Fibroblast of skin of back (primary cell): ENCODE results near the gene DDX54.

Experiments used
- DNase-seq: peaks from one replicate; pipeline ENCODE4 v3.0.0-alpha.2; 2013

Gene DDX54

GRCh38 chr12:113162102-113163029 is 22.9 kb downstream of the DDX54 start:
- peak; percentile 56 for DNase-seq

- DNase-seq, result no peak
These were observed 23.8 kb downstream of the DDX54 start for GRCh38 chr12:113161415-113162016.

GRCh38 chr12:113159937-113160336 is 25.3 kb downstream of the DDX54 start:
- no peak for DNase-seq

- DNase-seq, result no peak
These were observed 26.7 kb downstream of the DDX54 start for GRCh38 chr12:113158439-113159203.

GRCh38 chr12:113157218-113157859 is 27.9 kb downstream of the DDX54 start:
- DNase-seq, result no peak

- DNase-seq, result no peak
These were observed 29.6 kb downstream of the DDX54 start for GRCh38 chr12:113155646-113156045.

- DNase-seq, result no peak
These were observed 30.2 kb downstream of the DDX54 start for GRCh38 chr12:113155060-113155459.

- peak; percentile 15 for DNase-seq
These were observed 30.8 kb downstream of the DDX54 start for GRCh38 chr12:113154351-113154973.

- DNase-seq, result peak; percentile 68
These were observed 32.2 kb downstream of the DDX54 start for GRCh38 chr12:113152835-113153814.

GRCh38 chr12:113152196-113152834 is 33.0 kb downstream of the DDX54 start:
- DNase-seq, result no peak

- no peak for DNase-seq
These were observed 33.6 kb downstream of the DDX54 start for GRCh38 chr12:113151655-113152054.

GRCh38 chr12:113149361-113150150 is 35.7 kb downstream of the DDX54 start, which contains the start of gene CFAP73:
Gene CFAP73, plus strand, starts transcription at chr12:113149724. Its CDS starts 134 bp downstream, at chr12:113149858.
- peak; percentile 85 for DNase-seq

GRCh38 chr12:113146999-113147398 is 38.3 kb downstream of the DDX54 start:
- DNase-seq, result no peak

GRCh38 chr12:113145720-113146551 is 39.3 kb downstream of the DDX54 start:
- DNase-seq, result no peak

GRCh38 chr12:113144806-113145205 is 40.5 kb downstream of the DDX54 start:
- no peak for DNase-seq

- DNase-seq, result no peak
These were observed 41.3 kb downstream of the DDX54 start for GRCh38 chr12:113143959-113144358.

GRCh38 chr12:113142886-113143332 is 42.4 kb downstream of the DDX54 start:
- no peak for DNase-seq

GRCh38 chr12:113142173-113142885 is 42.9 kb downstream of the DDX54 start:
- DNase-seq, result no peak
